Caco-2 (cell line): Measurements from ENCODE around the gene MED13L. TPM values are rescaled to one million over a fixed set of nuclear protein-coding genes. Genes with fewer than 3 reads are reported as not detected.

Experiments
- BruUV-seq: library from RNA; stranded (reverse); fragments of 400-500 nt; replicated peaks from 2 replicates; lab custom pipeline; 2021; lab: Mats Ljungman, UMichigan
- CTCF ChIA-PET: fragments of 300-600 bp; sonication (Branson Sonifier 250); formaldehyde crosslinking; loops from one replicate; lab custom pipeline; 2022; ENCODE audit warnings: antibody characterized with exemption; lab: Charles Lee
- POLR2A ChIA-PET: fragments of 300-600 bp; sonication (Branson Sonifier 250); formaldehyde crosslinking; loops from one replicate; lab custom pipeline; 2022; ENCODE audit warnings: antibody characterized with exemption; lab: Charles Lee
- DNase-seq, 2 experiments: peaks; one replicate each; pipeline versions ENCODE4 v3.0.0 to v3.0.0-alpha.2; 2020 to 2022
- H3K27me3 ChIP-seq: replicated peaks from 2 replicates; pipeline ENCODE4 v1.6.0; 2011; ENCODE audit warnings: low read length; ENCODE audit not compliant: control insufficient read depth, insufficient read depth
- H3K36me3 ChIP-seq: 2 replicates; pipeline ENCODE4 v1.5.1; 2011; ENCODE audit warnings: low read length; ENCODE audit not compliant: control insufficient read depth, insufficient read depth
- H3K4me1 ChIP-seq: fragments of 250-450 bp; sonication (Bioruptor Pico); 2 replicates; pipeline ENCODE4 v1.5.1; 2020; ENCODE audit warnings: mild to moderate bottlenecking
- H3K4me3 ChIP-seq: 2 replicates; pipeline ENCODE4 v1.5.1; 2011; ENCODE audit warnings: low read depth, mild to moderate bottlenecking, control low read depth, low read length
- H3K9me3 ChIP-seq: fragments of 250-450 bp; sonication (Bioruptor Pico); 2 replicates; pipeline ENCODE4 v1.5.1; 2020; ENCODE audit warnings: mild to moderate bottlenecking, moderate library complexity
- H3K27ac Mint-ChIP-seq: one replicate; pipeline ENCODE4 v1.8.0; 2022; ENCODE audit warnings: mixed read lengths; ENCODE audit not compliant: unreplicated experiment
- H3K27me3 Mint-ChIP-seq: one replicate; pipeline ENCODE4 v1.8.0; 2022; ENCODE audit warnings: mixed read lengths; ENCODE audit not compliant: insufficient read depth, unreplicated experiment
- H3K36me3 Mint-ChIP-seq: one replicate; pipeline ENCODE4 v1.8.0; 2022; ENCODE audit warnings: mild to moderate bottlenecking, mixed read lengths; ENCODE audit not compliant: insufficient read depth, unreplicated experiment
- H3K4me1 Mint-ChIP-seq: one replicate; pipeline ENCODE4 v1.8.0; 2022; ENCODE audit warnings: low read depth, mixed read lengths; ENCODE audit not compliant: unreplicated experiment
- H3K4me3 Mint-ChIP-seq: one replicate; pipeline ENCODE4 v1.8.0; 2022; ENCODE audit warnings: mild to moderate bottlenecking, moderate library complexity, mixed read lengths; ENCODE audit not compliant: unreplicated experiment
- H3K9me3 Mint-ChIP-seq: one replicate; pipeline ENCODE4 v1.8.0; 2022; ENCODE audit warnings: mixed read lengths; ENCODE audit not compliant: unreplicated experiment
- intact Hi-C: fragments of 100-400 bp; cut with micrococcal nuclease; formaldehyde crosslinking; loops from one replicate; pipeline ENCODE4 v1.10.0; 2022; ENCODE audit not compliant: unreplicated experiment
- total RNA-seq: library from RNA; stranded (reverse); gene quantifications from 2 replicates; pipeline ENCODE4 v1.2.3, GENCODE V29; 2022
- TF ChIP-seq, protein P1 (sequence below), 2 experiments: fragments of 200-600 bp in 1 of 2; IDR thresholded peaks; 1 replicate in 1 of 2; 2 replicates in 1 of 2; pipeline versions ENCODE4 v1.5.1 to v1.8.0; 2011 to 2022; ENCODE audit warnings: antibody characterized with exemption in 1 of 2, control low read depth in 1 of 2, inconsistent platforms in 1 of 2, low read depth in 1 of 2, low read length in 1 of 2, mild to moderate bottlenecking in 1 of 2, moderate library complexity in 1 of 2; ENCODE audit not compliant: insufficient read depth in 1 of 2, severe bottlenecking in 1 of 2, unreplicated experiment in 1 of 2

MED13L gene
- total RNA-seq, 1 experiment from 2014 or later, result 160 TPM

GRCh38 chr12:115993737-115994136 lies 283.8 kb downstream of the MED13L start:
- H3K36me3 ChIP-seq, result peaks cover 2% of the 10 kb centered on the region
- H3K9me3 ChIP-seq, result no peaks in the 10 kb centered on the region
- ChIA-PET POLR2A (no interaction called here), CTCF (interaction anchor here (1.2 kb wide), 2 partner anchors 9 to 60 kb away, joined by 3 to 4 read pairs; no protein-coding TSS in a partner anchor)
- H3K4me1 ChIP-seq, result no peaks in the 10 kb centered on the region
- intact Hi-C loops, result no loop called here
- Mint-ChIP-seq H3K4me1 (peaks cover 11% of the 10 kb centered on the region), H3K27me3 (no peaks in the 10 kb centered on the region), H3K4me3 (no peak overlapping the region), H3K9me3 (no peaks in the 10 kb centered on the region), H3K27ac (no peak overlapping the region), H3K36me3 (peaks cover 83% of the 10 kb centered on the region)
- DNase-seq, result no peak
- H3K4me3 ChIP-seq, result no peak overlapping the region
- TF ChIP-seq, protein P1, sequence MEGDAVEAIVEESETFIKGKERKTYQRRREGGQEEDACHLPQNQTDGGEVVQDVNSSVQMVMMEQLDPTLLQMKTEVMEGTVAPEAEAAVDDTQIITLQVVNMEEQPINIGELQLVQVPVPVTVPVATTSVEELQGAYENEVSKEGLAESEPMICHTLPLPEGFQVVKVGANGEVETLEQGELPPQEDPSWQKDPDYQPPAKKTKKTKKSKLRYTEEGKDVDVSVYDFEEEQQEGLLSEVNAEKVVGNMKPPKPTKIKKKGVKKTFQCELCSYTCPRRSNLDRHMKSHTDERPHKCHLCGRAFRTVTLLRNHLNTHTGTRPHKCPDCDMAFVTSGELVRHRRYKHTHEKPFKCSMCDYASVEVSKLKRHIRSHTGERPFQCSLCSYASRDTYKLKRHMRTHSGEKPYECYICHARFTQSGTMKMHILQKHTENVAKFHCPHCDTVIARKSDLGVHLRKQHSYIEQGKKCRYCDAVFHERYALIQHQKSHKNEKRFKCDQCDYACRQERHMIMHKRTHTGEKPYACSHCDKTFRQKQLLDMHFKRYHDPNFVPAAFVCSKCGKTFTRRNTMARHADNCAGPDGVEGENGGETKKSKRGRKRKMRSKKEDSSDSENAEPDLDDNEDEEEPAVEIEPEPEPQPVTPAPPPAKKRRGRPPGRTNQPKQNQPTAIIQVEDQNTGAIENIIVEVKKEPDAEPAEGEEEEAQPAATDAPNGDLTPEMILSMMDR (IDR thresholded peaks at IDR 0.05; ENCODE audit: insufficient read depth in 1 of 2, low read depth in 1 of 2, low read length in 1 of 2, severe bottlenecking in 1 of 2, unreplicated experiment in 1 of 2), result no peak
- H3K27me3 ChIP-seq, result no peaks in the 10 kb centered on the region
- no TSS peak for BruUV-seq

GRCh38 chr12:115990241-115990640 lies 287.3 kb downstream of the MED13L start:
- Histone ChIP-seq H3K4me3 (no peak overlapping the region), H3K27me3 (no peaks in the 10 kb centered on the region), H3K4me1 (no peaks in the 10 kb centered on the region), H3K9me3 (no peaks in the 10 kb centered on the region), H3K36me3 (peaks cover 3% of the 10 kb centered on the region)
- H3K4me1 Mint-ChIP-seq, result peaks cover 11% of the 10 kb centered on the region
- H3K9me3 Mint-ChIP-seq, result no peaks in the 10 kb centered on the region
- H3K27ac Mint-ChIP-seq, result no peak overlapping the region
- BruUV-seq, result no TSS peak
- ChIA-PET CTCF (no interaction called here), POLR2A (no interaction called here)
- H3K27me3 Mint-ChIP-seq, result no peaks in the 10 kb centered on the region
- intact Hi-C loops, result no loop called here
- peaks cover 79% of the 10 kb centered on the region for H3K36me3 Mint-ChIP-seq
- no peak overlapping the region for H3K4me3 Mint-ChIP-seq
- DNase-seq, result no peak
- TF ChIP-seq, protein P1 (IDR thresholded peaks at IDR 0.05; ENCODE audit: insufficient read depth in 1 of 2, low read depth in 1 of 2, low read length in 1 of 2, severe bottlenecking in 1 of 2, unreplicated experiment in 1 of 2), result no peak

DNA sequence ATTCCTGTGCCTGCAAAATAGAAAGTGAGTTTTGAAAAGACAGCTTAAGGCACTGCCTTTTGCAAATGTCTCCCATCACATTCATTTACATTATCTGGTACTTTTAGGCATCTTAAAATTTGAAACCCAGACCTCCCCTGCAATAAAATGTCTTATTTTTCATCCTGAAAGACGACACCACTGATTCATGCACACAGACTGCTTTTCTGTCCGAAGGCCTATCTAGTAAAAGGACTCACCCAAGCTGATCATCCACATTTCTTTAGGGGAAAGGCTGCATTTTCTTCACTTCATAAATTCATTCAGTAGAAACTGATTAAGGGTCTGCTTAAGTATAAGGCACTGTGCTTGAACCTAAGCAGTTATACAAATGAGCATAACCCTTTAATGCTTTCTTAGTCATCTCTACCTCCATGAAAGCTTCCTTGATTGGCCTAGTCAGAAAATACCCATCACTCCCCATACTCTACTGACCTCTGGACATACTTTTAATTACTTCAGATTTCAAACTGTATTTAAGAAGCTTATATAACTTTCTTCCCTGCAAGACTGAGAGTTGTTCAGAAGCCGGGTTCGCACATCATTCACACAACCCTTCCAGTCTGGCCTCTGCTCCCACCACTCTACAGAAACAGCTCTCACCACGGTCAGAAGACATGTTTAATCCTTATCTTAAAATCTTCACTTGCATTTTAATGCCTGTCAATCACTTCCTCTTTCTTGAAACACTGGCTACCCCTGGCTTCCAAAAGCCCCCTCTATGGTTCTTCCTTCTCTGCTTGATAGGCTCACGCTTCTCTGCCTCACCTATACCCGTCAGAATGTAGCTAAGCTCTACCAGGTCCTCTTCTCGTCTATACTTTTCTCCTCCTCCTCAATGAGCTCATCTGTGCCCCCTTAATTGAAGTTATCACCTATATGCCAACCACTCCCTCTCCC lies 288.6 kb downstream of the MED13L start:
- H3K27me3 ChIP-seq, result no peaks in the 10 kb centered on the region
- Mint-ChIP-seq H3K27me3 (no peaks in the 10 kb centered on the region), H3K4me3 (no peak overlapping the region), H3K4me1 (peaks cover 11% of the 10 kb centered on the region), H3K27ac (peak overlapping the region; percentile 9), H3K9me3 (no peaks in the 10 kb centered on the region), H3K36me3 (peaks cover 77% of the 10 kb centered on the region)
- TF ChIP-seq, protein P1 (IDR thresholded peaks at IDR 0.05; ENCODE audit: insufficient read depth in 1 of 2, low read depth in 1 of 2, low read length in 1 of 2, severe bottlenecking in 1 of 2, unreplicated experiment in 1 of 2), result no peak
- peaks cover 2% of the 10 kb centered on the region for H3K36me3 ChIP-seq
- DNase-seq, result no peak
- CTCF ChIA-PET, result no interaction called here
- intact Hi-C loops, result no loop called here
- no TSS peak for BruUV-seq
- H3K4me3 ChIP-seq, result no peak overlapping the region
- H3K4me1 ChIP-seq, result no peaks in the 10 kb centered on the region
- POLR2A ChIA-PET, result no interaction called here
- no peaks in the 10 kb centered on the region for H3K9me3 ChIP-seq
